ENCODE data around the gene CHKB.

DNA sequence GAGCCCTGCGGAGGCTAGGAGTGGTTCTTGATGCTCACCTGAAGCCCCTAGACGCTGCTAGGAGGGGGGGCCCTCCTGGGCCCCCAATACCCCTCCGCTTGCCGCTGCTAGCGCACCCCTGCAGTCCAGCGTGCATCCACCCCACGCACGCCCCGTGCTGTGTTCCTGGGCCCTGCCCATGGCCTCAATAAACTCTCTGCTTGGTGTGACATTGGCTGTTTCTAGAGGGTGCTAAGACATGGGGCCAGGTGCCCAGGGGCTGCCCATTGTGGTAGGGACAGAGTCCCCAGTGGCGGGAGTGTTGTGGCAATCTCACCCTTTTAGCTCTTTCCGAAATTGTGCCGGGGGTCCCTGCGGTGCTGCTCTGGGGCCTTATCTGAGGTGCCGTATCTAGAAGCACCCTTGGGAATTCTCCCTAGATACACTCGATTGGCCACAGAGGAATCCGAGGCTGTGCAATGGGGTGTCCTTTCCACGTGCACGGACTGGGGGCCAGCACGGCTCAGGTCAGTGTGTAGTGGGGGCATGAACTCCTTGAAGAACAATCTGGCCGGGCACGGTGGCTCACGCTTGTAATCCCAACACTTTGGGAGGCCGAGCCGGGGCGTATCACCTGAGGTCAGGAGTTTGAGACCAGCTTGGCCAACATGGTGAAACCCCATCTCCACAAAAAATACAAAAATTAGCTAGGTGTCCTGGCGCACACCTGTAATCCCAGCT is 28.9 kb upstream of the CHKB start:
- TF ChIP-seq GATA3 (IDR thresholded peaks at IDR 0.05; ENCODE audit: low read depth, low read length) (no peak), GATA2 (IDR thresholded peaks at IDR 0.05; ENCODE audit: low read depth, low read length) (no peak)
